Left renal pelvis (tissue), 4 donors: ENCODE results near the gene SAMD11. TPM values are rescaled to one million over a fixed set of nuclear protein-coding genes. Genes with fewer than 3 reads are reported as not detected.

ENCODE experiments used
- DNase-seq, 4 donors: peaks; one replicate each; pipeline ENCODE4 v3.0.0-alpha.2; 2013; ENCODE audit warnings: low read depth in 4 of 4, low spot score in 3 of 4
- polyA plus RNA-seq, 4 donors: library from polyadenylated mRNA; unstranded; fragments of 120-200 nt; gene quantifications; one replicate each; pipeline ENCODE4 v1.2.1, GENCODE V29; 2013; ENCODE audit not compliant: insufficient read length in 4 of 4

The SAMD11 gene
- polyA plus RNA-seq, 4 donors: 43.9 to 94.8 (median 63.0) TPM

- DNase-seq: no peak
These were observed 18.5 kb upstream of the SAMD11 start for GRCh38 chr1:905071-905749.

GRCh38 chr1:905811-906599 is 17.7 kb upstream of the SAMD11 start:
- no peak for DNase-seq

GRCh38 chr1:906600-907420 is 16.9 kb upstream of the SAMD11 start:
- no peak for DNase-seq

GRCh38 chr1:907611-908451 is 15.9 kb upstream of the SAMD11 start:
- DNase-seq: no peak

GRCh38 chr1:908661-909060 is 15.1 kb upstream of the SAMD11 start:
- DNase-seq: no peak

GRCh38 chr1:909861-910310 is 13.8 kb upstream of the SAMD11 start:
- DNase-seq: no peak

- DNase-seq: no peak
These were observed 13.3 kb upstream of the SAMD11 start for GRCh38 chr1:910311-910880.

- no peak for DNase-seq
These were observed 12.6 kb upstream of the SAMD11 start for GRCh38 chr1:910881-911721.

GRCh38 chr1:911875-912739 is 11.6 kb upstream of the SAMD11 start:
- no peak for DNase-seq

GRCh38 chr1:912740-913301 is 10.9 kb upstream of the SAMD11 start:
- DNase-seq: no peak

GRCh38 chr1:913491-914130 is 10.1 kb upstream of the SAMD11 start:
- DNase-seq: no peak

GRCh38 chr1:914131-914890 is 9.4 kb upstream of the SAMD11 start:
- DNase-seq: no peak

GRCh38 chr1:914891-915280 is 8.8 kb upstream of the SAMD11 start:
- DNase-seq: no peak

GRCh38 chr1:915295-916172 is 8.2 kb upstream of the SAMD11 start:
- DNase-seq: no peak

- no peak for DNase-seq
These were observed 7.3 kb upstream of the SAMD11 start for GRCh38 chr1:916173-917075.
